Mesodermal cell (in vitro differentiated cells): ENCODE results near the gene CLCN6.

Experiments
- H3K27ac ChIP-seq: 2 replicates; pipeline ENCODE4 v1.7.0; 2013; ENCODE audit warnings: mild to moderate bottlenecking, low read depth, low read length, moderate library complexity; ENCODE audit not compliant: severe bottlenecking
- H3K36me3 ChIP-seq: 2 replicates; pipeline ENCODE4 v1.7.1; 2013; ENCODE audit warnings: mild to moderate bottlenecking, low read length, moderate library complexity; ENCODE audit not compliant: control insufficient read depth, insufficient read depth
- H3K4me1 ChIP-seq: one replicate; pipeline ENCODE4 v1.7.1; 2013; ENCODE audit warnings: mild to moderate bottlenecking, low read length; ENCODE audit not compliant: insufficient read depth, control insufficient read depth, poor library complexity, severe bottlenecking
- H3K4me3 ChIP-seq: 2 replicates; pipeline ENCODE4 v1.7.0; 2013; ENCODE audit warnings: low read length, control low read depth, mild to moderate bottlenecking; ENCODE audit not compliant: insufficient read depth, poor library complexity, severe bottlenecking; ENCODE audit errors: extremely low read depth
- H3K9me3 ChIP-seq: 2 replicates; pipeline ENCODE4 v1.7.1; 2013; ENCODE audit warnings: mild to moderate bottlenecking, low read length, moderate library complexity; ENCODE audit not compliant: control insufficient read depth
- WGBS, 2 experiments: methylation state at CpG; one replicate each; pipeline ENCODE4 v1.1.5; 2013; ENCODE audit warnings: missing lambda C conversion rate in 2 of 2; ENCODE audit not compliant: insufficient coverage in 2 of 2; 5-methylcytosine and 5-hydroxymethylcytosine counted together

CLCN6 gene

DNA sequence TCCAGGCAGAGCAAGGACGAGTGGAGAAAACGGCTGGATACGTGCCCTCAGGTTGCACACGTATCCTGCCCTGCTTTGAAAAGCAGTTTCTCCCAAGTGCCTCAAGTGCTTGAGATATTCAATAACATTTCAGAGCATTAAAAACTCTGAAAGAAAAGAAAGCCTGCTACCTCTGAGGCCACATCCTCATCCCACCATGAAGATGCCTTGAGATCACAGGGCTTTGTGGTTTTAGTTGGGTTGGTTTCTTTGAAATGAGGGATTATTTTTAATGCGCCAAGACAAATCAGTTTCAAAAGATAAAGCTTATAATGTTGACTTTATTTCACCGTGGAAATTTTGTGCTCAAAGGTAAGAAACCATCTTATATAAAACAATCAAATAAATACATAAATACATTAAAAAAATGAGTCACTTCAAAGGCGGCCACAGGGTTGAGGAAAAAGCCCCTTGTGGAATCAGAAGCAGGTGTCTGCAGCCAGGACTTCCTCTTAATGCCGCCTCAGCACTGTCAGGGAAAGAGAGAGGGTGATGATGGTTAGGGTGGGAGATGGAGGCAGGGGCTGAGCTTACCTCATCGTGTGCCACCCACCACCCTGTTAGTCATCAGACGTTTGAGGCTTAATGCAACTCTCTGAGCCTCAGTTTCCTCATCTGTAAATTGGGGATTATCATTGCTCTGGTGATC is 51.3 kb downstream of the CLCN6 start:
- 44 to 64% methylated on average over 6 to 8 of the region's 10 CpGs for WGBS, 2 experiments

DNA sequence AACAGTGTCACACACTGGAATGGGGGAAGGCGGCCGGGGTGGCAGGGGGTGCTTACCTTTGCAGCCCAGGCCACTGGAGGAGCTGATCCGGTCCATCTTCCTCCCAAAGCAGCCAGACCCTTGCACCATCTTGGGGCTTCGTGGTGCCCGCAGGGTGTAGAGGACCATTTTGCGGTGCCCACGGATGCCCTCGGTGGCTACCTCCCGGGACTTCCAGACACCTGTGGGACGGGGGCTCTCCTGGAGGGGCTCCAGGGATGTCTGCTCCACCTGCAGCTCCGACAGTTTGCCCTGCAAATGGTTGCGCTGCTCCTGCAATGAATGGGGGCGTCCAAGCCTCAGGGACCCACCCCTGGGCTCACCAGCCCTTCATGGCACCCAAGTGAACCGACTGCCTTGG is 52.2 kb downstream of the CLCN6 start:
- H3K9me3 ChIP-seq, result no peaks in the 10 kb centered on the region
- 82 to 88% methylated on average over 12 to 14 of the region's 14 CpGs for WGBS, 2 experiments

More for the DNA sequence above, 51.3 kb downstream of the CLCN6 start:
- Histone ChIP-seq H3K36me3 (no peaks in the 10 kb centered on the region), H3K4me3 (no peak overlapping the region), H3K27ac (no peak overlapping the region), H3K4me1 (peaks cover 34% of the 10 kb centered on the region), H3K9me3 (no peaks in the 10 kb centered on the region)

GRCh38 chr1:11858613-11858967 is 52.6 kb downstream of the CLCN6 start, which contains the start of gene NPPB:
TSS of gene NPPB (minus strand) at chr1:11858945. CDS start at chr1:11858833, 112 bp downstream.
- peak within 1 kb of the TSS; percentile 90 for H3K27ac ChIP-seq
- H3K4me3 ChIP-seq, result peak within 1 kb of the TSS; percentile 34
- no peaks in the 10 kb centered on the region for H3K9me3 ChIP-seq
- H3K36me3 ChIP-seq, result no peaks in the 10 kb centered on the region
- peaks cover 34% of the 10 kb centered on the region for H3K4me1 ChIP-seq
- 20 to 23% methylated on average over 11 to 15 of the region's 16 CpGs for WGBS, 2 experiments

More for the DNA sequence above, 52.2 kb downstream of the CLCN6 start:
- Histone ChIP-seq H3K27ac (no peak overlapping the region), H3K4me1 (peaks cover 34% of the 10 kb centered on the region), H3K4me3 (peak overlapping the region; percentile 34), H3K36me3 (no peaks in the 10 kb centered on the region)

- Histone ChIP-seq H3K4me3 (peak overlapping the region; percentile 34), H3K27ac (peak overlapping the region; percentile 90), H3K4me1 (peaks cover 34% of the 10 kb centered on the region), H3K36me3 (no peaks in the 10 kb centered on the region), H3K9me3 (no peaks in the 10 kb centered on the region)
- 2 to 3% methylated on average over 36 to 49 of the region's 53 CpGs for WGBS, 2 experiments
Measured at GRCh38 chr1:11858968-11859871, 53.2 kb downstream of the CLCN6 start.

GRCh38 chr1:11860083-11860482 is 54.1 kb downstream of the CLCN6 start:
- Histone ChIP-seq H3K27ac (peak overlapping the region; percentile 90), H3K4me3 (no peak overlapping the region)
- WGBS, 2 experiments, result 76% methylated on average over 2 of the region's 2 CpGs; no CpG with 5 or more reads in 1 of the 2 experiments

DNA sequence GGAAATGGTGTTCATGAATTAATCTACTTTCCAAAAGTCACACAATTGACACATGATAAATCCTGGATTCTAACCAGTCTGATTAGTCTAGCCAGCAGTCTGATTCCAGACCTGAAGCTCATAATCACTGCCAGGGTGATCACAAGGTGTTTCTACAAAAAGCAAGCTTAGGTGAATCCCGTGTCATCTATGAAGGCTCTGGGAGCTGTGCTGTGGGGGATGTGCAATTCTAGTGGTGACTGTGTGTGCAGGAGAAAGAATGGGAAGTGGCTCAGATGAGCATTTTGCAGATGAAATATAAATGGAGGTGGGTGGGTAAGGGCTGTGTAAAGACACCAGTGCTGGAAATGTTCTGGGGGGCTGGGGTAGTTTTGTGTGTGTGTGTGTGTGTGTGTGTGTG is 54.6 kb downstream of the CLCN6 start:
- H3K9me3 ChIP-seq, result no peaks in the 10 kb centered on the region
- H3K27ac ChIP-seq, result no peak overlapping the region
- peaks cover 34% of the 10 kb centered on the region for H3K4me1 ChIP-seq
- H3K36me3 ChIP-seq, result no peaks in the 10 kb centered on the region
- no peak overlapping the region for H3K4me3 ChIP-seq
- WGBS, 2 experiments, result 36 to 64% methylated on average over 1 of the region's 1 CpG

More at GRCh38 chr1:11860083-11860482, 54.1 kb downstream of the CLCN6 start:
- Histone ChIP-seq H3K4me1 (peaks cover 34% of the 10 kb centered on the region), H3K9me3 (no peaks in the 10 kb centered on the region), H3K36me3 (no peaks in the 10 kb centered on the region)

- no peak overlapping the region for H3K4me3 ChIP-seq
- WGBS, 2 experiments, result 70 to 93% methylated on average over 3 to 5 of the region's 6 CpGs
- peaks cover 20% of the 10 kb centered on the region for H3K4me1 ChIP-seq
- no peaks in the 10 kb centered on the region for H3K9me3 ChIP-seq
- H3K27ac ChIP-seq, result no peak overlapping the region
- H3K36me3 ChIP-seq, result no peaks in the 10 kb centered on the region
Measured at GRCh38 chr1:11862890-11863289, 56.9 kb downstream of the CLCN6 start.

- Histone ChIP-seq H3K4me3 (no peak overlapping the region), H3K4me1 (no peaks in the 10 kb centered on the region), H3K36me3 (no peaks in the 10 kb centered on the region), H3K27ac (no peak overlapping the region), H3K9me3 (no peaks in the 10 kb centered on the region)
- WGBS, 2 experiments, result 80 to 96% methylated on average over 4 to 8 of the region's 13 CpGs
Measured at GRCh38 chr1:11868331-11868980, 62.5 kb downstream of the CLCN6 start.

- no peaks in the 10 kb centered on the region for H3K9me3 ChIP-seq
- no peak overlapping the region for H3K27ac ChIP-seq
- 78% methylated on average over 3 of the region's 3 CpGs; no CpG with 5 or more reads in 1 of the 2 experiments for WGBS, 2 experiments
- H3K4me3 ChIP-seq, result no peak overlapping the region
- H3K4me1 ChIP-seq, result no peaks in the 10 kb centered on the region
- no peaks in the 10 kb centered on the region for H3K36me3 ChIP-seq
Measured at GRCh38 chr1:11869104-11869503, 63.1 kb downstream of the CLCN6 start.

DNA sequence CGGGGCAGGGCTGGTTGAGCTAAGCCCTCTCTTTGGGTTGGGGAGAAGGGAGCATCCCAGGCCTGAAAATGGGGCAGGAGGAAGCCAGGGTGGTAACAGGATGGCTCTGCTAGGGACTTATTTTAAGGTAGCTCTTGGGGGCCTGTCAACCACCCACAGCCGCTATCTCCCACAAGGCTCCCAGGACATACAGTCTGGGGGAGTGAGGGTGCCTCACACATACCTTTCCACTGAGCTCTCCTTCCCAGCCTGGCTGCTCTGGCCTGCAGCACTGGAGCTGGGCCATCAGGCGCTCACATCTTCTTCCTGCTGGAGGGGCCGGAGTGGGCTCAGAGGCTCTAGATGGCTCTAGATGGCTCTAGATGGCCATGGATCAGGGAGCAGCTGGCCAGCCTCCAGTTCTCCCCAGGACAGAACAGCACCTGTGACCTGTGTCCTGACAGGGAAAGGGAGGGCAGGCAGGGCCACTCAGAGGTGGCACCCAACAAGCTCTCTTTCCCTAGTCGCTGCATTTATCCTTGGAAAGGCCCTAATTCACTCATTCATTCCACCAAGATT is 63.7 kb downstream of the CLCN6 start:
- 94 to 100% methylated on average over 3 to 5 of the region's 5 CpGs for WGBS, 2 experiments
- H3K27ac ChIP-seq, result no peak overlapping the region
- H3K4me3 ChIP-seq, result no peak overlapping the region
- H3K36me3 ChIP-seq, result no peaks in the 10 kb centered on the region
- no peaks in the 10 kb centered on the region for H3K9me3 ChIP-seq
- H3K4me1 ChIP-seq, result no peaks in the 10 kb centered on the region
